ENCODE data around the gene CD83. TPM values are rescaled to one million over a fixed set of nuclear protein-coding genes. Genes with fewer than 3 reads are reported as not detected.

The CD83 gene
- total and polyA plus RNA-seq, 9 of the 15 experiments (the other 6 are each of a cell fraction or from before 2014, with no cell fraction given), result 2.5 to 4.1 (median 3.4) TPM

DNA sequence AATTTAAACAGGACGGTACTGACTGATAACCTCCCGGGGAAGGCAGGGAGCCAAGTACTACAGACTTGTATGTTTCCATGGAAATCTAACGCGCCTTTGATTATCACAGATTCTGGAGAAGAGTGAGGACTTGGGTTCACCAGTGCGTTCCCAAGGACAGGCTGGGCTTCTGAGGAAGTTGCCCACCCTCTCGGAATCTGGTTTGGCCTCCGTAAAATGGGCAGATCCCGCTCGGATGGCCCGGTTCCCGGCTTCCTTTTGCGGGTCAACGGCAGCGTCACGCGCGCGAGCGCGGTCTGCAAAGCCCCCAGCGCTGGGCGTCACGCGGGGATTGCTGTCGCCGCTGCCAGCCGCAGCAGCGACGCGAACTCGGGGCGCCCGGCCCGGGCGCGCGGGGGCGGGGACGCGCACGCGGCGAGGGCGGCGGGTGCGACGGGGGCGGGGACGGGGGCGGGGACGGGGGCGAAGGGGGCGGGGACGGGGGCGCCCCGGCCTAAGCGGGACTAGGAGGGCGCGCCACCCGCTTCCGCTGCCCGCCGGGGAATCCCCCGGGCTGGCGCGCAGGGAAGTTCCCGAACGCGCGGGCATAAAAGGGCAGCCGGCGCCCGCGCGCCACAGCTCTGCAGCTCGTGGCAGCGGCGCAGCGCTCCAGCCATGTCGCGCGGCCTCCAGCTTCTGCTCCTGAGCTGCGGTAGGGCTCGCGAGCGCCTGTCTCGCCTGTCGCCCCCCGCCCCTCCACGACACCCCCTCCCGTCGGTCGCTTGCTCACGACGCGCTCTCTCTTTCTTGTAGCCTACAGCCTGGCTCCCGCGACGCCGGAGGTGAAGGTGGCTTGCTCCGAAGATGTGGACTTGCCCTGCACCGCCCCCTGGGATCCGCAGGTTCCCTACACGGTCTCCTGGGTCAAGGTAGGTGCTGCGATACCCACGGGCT, at the start of gene CD83 (continued):
- TF ChIP-seq, protein P1, sequence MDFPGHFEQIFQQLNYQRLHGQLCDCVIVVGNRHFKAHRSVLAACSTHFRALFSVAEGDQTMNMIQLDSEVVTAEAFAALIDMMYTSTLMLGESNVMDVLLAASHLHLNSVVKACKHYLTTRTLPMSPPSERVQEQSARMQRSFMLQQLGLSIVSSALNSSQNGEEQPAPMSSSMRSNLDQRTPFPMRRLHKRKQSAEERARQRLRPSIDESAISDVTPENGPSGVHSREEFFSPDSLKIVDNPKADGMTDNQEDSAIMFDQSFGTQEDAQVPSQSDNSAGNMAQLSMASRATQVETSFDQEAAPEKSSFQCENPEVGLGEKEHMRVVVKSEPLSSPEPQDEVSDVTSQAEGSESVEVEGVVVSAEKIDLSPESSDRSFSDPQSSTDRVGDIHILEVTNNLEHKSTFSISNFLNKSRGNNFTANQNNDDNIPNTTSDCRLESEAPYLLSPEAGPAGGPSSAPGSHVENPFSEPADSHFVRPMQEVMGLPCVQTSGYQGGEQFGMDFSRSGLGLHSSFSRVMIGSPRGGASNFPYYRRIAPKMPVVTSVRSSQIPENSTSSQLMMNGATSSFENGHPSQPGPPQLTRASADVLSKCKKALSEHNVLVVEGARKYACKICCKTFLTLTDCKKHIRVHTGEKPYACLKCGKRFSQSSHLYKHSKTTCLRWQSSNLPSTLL (IDR thresholded peaks at IDR 0.05), result no peak
- TF ChIP-seq, protein P2, sequence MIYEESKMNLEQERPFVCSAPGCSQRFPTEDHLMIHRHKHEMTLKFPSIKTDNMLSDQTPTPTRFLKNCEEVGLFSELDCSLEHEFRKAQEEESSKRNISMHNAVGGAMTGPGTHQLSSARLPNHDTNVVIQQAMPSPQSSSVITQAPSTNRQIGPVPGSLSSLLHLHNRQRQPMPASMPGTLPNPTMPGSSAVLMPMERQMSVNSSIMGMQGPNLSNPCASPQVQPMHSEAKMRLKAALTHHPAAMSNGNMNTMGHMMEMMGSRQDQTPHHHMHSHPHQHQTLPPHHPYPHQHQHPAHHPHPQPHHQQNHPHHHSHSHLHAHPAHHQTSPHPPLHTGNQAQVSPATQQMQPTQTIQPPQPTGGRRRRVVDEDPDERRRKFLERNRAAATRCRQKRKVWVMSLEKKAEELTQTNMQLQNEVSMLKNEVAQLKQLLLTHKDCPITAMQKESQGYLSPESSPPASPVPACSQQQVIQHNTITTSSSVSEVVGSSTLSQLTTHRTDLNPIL (CRISPR knock-in tag; IDR thresholded peaks at IDR 0.05), result no peak
- TF ChIP-seq ZNF79 (CRISPR knock-in tag; IDR thresholded peaks at IDR 0.05; ENCODE audit: low read depth), result no peak
- peak; percentile 85 for TF ChIP-seq ZFP36 (IDR thresholded peaks at IDR 0.05; ENCODE audit: low read depth, low read length, partially characterized antibody)
- 0 out of 2 replicates have a peak, but pooled peaks have one; percentile 16 for TF ChIP-seq PHB (CRISPR knock-in tag; IDR thresholded peaks at IDR 0.05)
- TF ChIP-seq, protein P3, sequence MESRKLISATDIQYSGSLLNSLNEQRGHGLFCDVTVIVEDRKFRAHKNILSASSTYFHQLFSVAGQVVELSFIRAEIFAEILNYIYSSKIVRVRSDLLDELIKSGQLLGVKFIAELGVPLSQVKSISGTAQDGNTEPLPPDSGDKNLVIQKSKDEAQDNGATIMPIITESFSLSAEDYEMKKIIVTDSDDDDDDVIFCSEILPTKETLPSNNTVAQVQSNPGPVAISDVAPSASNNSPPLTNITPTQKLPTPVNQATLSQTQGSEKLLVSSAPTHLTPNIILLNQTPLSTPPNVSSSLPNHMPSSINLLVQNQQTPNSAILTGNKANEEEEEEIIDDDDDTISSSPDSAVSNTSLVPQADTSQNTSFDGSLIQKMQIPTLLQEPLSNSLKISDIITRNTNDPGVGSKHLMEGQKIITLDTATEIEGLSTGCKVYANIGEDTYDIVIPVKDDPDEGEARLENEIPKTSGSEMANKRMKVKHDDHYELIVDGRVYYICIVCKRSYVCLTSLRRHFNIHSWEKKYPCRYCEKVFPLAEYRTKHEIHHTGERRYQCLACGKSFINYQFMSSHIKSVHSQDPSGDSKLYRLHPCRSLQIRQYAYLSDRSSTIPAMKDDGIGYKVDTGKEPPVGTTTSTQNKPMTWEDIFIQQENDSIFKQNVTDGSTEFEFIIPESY (CRISPR knock-in tag; IDR thresholded peaks at IDR 0.05), result peak; percentile 55
- TF ChIP-seq MAZ (CRISPR knock-in tag; conservative IDR thresholded peaks at IDR 0.05 in 1 of 2, IDR thresholded peaks at IDR 0.05 in 1 of 2), result peak; percentile 49 to 52
- TF ChIP-seq ATF1 (CRISPR knock-in tag; IDR thresholded peaks at IDR 0.05), result no peak
- peak; percentile 40; the same call in 1 of the 2 replicates for TF ChIP-seq ATF1 (tag; IDR thresholded peaks at IDR 0.05)
- peak; percentile 58; the same call in 1 of the 2 replicates for TF ChIP-seq HNRNPL (IDR thresholded peaks at IDR 0.05; ENCODE audit: low read depth, low read length)
- peak; percentile 77 for TF ChIP-seq ESRRA (IDR thresholded peaks at IDR 0.05; ENCODE audit: borderline replicate concordance, low read depth)
- 0 out of 4 replicates have a peak, but pooled peaks of 1 of the 2 experiments have one; percentile 14 for TF ChIP-seq TEAD1 (CRISPR knock-in tag; IDR thresholded peaks at IDR 0.05)
- peak; percentile 57; the same call in 1 of the 2 replicates for TF ChIP-seq RBFOX2 (IDR thresholded peaks at IDR 0.05; ENCODE audit: low read depth, low read length)
- peak; percentile 57 for TF ChIP-seq NFIC (IDR thresholded peaks at IDR 0.05)
- TF ChIP-seq CREM (IDR thresholded peaks at IDR 0.05; ENCODE audit: low read depth), result peak; percentile 65; the same call in 1 of the 2 replicates
- TF ChIP-seq BCL6 (CRISPR knock-in tag; IDR thresholded peaks at IDR 0.05), result no peak
- peak; percentile 43; the same call in 1 of the 2 replicates for TF ChIP-seq RB1 (IDR thresholded peaks at IDR 0.05; ENCODE audit: low read depth)

Measured in K562 (cell line).